A673 (cell line): ENCODE results near the gene KCNIP4.

Experiments used
- EZH2 ChIP-seq: fragments of 200-600 bp; sonication (generic); IDR thresholded peaks from 2 replicates; pipeline ENCODE4 v1.6.1; 2017; ENCODE audit warnings: borderline replicate concordance, low read depth, mild to moderate bottlenecking, mixed read lengths, antibody characterized with exemption, low read length; ENCODE audit not compliant: poor library complexity, severe bottlenecking
- TF ChIP-seq, protein P1 (sequence below): fragments of 300-800, 200-600 bp; sonication (generic); conservative IDR thresholded peaks from 2 replicates; pipeline ENCODE4 v1.5.1; 2017; ENCODE audit warnings: low read depth, mild to moderate bottlenecking, antibody characterized with exemption, low read length, moderate library complexity, mixed read lengths

DNA sequence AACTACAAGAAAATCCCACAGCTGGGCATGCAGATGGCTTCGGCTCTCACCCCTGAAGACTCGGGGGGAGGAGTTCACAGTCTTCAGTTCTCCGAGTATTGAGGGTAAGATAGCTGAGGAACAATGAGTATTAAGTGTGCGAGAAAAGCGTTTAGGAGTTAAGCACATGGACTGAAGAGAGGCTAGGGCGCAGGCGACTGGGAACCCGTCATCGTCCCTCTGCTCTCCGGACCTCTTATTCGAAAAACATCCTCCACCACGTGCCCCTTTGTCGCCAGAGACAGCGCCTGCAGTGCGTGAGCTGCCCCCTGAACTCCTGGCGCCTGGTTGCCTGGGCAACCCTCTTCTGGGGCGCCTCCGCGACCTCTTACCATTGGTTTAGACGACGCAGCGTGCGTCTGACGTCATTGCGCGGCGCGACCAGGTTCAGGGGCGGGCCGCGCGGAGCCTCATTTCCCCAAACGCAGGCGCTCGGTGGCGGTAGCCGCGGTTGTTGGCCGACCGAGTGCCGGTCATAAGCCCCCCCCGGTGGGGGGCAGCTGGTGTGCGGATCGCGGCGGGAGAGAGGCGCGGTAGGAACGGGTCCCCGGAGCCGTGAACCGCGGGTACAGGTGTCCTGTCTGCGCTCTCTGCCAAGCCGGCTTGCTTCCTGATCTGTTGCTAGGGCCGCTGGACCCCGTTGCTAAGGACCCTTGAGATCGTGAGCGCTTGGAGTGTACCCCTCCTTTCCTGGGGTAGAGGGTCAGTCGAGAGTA is 1248.4 kb downstream of the KCNIP4 start, which contains the start of gene PACRGL:
- TF ChIP-seq, protein P1, sequence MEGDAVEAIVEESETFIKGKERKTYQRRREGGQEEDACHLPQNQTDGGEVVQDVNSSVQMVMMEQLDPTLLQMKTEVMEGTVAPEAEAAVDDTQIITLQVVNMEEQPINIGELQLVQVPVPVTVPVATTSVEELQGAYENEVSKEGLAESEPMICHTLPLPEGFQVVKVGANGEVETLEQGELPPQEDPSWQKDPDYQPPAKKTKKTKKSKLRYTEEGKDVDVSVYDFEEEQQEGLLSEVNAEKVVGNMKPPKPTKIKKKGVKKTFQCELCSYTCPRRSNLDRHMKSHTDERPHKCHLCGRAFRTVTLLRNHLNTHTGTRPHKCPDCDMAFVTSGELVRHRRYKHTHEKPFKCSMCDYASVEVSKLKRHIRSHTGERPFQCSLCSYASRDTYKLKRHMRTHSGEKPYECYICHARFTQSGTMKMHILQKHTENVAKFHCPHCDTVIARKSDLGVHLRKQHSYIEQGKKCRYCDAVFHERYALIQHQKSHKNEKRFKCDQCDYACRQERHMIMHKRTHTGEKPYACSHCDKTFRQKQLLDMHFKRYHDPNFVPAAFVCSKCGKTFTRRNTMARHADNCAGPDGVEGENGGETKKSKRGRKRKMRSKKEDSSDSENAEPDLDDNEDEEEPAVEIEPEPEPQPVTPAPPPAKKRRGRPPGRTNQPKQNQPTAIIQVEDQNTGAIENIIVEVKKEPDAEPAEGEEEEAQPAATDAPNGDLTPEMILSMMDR, result no peak
- no peak for TF ChIP-seq EZH2
